Measurements from ENCODE around the gene STRN4.

DNA sequence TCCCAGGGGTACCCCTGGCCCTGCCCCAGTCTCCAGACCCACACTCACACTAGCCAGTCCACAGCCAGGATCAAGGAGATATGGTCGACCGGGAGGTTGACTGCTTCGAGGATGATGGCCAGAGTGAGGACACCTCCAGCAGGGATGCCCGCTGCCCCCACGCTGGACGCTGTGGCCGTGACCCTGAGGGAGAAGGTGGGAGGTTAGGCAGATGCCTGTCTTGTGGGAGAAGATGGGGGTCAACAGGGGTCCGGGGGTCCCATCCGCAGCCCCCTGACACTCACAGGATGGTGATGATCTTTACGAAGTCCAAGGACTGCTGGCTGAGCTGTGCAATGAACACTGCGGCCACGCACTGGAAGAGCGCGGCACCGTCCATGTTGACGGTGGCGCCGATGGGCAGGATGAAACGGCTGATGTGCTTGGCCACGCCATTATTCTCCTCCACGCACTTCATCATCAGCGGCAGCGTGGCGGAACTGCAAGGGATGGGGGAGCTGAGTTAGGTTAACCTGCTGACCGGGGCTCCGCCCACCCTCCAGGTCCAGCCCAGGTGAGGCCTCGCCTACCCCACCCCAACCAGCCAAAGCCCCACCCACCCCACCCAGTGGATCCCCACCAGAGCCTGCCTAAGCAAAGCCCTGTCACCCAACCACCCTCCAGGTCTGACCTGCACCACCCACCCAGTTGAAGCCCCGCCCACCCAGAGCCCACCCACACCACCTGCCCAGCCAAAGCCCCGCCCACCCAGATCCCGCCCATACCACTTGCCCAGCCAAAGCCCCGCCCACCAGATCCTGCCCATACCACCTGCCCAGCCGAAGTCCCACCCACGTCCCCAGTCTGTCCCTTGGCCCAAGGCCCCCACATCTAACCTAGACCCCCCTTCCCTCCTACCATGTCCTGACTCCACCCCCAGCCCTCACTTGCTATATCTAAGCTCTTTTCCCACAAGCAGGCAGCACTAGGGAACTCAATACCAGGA lies 31.0 kb upstream of the STRN4 start:
- TF ChIP-seq, protein P1, sequence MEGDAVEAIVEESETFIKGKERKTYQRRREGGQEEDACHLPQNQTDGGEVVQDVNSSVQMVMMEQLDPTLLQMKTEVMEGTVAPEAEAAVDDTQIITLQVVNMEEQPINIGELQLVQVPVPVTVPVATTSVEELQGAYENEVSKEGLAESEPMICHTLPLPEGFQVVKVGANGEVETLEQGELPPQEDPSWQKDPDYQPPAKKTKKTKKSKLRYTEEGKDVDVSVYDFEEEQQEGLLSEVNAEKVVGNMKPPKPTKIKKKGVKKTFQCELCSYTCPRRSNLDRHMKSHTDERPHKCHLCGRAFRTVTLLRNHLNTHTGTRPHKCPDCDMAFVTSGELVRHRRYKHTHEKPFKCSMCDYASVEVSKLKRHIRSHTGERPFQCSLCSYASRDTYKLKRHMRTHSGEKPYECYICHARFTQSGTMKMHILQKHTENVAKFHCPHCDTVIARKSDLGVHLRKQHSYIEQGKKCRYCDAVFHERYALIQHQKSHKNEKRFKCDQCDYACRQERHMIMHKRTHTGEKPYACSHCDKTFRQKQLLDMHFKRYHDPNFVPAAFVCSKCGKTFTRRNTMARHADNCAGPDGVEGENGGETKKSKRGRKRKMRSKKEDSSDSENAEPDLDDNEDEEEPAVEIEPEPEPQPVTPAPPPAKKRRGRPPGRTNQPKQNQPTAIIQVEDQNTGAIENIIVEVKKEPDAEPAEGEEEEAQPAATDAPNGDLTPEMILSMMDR (IDR thresholded peaks at IDR 0.05; ENCODE audit: low read depth, low read length, missing input control): no peak
- TF ChIP-seq HNF4G (IDR thresholded peaks at IDR 0.05) (no peak), RAD21 (IDR thresholded peaks at IDR 0.05) (no peak), FOXA1 (IDR thresholded peaks at IDR 0.05) (no peak), JUND (IDR thresholded peaks at IDR 0.05) (no peak), SP1 (IDR thresholded peaks at IDR 0.05) (no peak), GABPA (IDR thresholded peaks at IDR 0.05 in 1 of 2, conservative IDR thresholded peaks at IDR 0.05 in 1 of 2) (no peak), RXRA (IDR thresholded peaks at IDR 0.05) (no peak), EGR1 (IDR thresholded peaks at IDR 0.05; ENCODE audit: low read depth in 2 of 2) (no peak), YY1 (IDR thresholded peaks at IDR 0.05) (no peak)
- TF ChIP-seq, protein P2, sequence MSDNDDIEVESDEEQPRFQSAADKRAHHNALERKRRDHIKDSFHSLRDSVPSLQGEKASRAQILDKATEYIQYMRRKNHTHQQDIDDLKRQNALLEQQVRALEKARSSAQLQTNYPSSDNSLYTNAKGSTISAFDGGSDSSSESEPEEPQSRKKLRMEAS (IDR thresholded peaks at IDR 0.05): no peak
- TF ChIP-seq, protein P3, sequence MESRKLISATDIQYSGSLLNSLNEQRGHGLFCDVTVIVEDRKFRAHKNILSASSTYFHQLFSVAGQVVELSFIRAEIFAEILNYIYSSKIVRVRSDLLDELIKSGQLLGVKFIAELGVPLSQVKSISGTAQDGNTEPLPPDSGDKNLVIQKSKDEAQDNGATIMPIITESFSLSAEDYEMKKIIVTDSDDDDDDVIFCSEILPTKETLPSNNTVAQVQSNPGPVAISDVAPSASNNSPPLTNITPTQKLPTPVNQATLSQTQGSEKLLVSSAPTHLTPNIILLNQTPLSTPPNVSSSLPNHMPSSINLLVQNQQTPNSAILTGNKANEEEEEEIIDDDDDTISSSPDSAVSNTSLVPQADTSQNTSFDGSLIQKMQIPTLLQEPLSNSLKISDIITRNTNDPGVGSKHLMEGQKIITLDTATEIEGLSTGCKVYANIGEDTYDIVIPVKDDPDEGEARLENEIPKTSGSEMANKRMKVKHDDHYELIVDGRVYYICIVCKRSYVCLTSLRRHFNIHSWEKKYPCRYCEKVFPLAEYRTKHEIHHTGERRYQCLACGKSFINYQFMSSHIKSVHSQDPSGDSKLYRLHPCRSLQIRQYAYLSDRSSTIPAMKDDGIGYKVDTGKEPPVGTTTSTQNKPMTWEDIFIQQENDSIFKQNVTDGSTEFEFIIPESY (IDR thresholded peaks at IDR 0.05): no peak
- TF ChIP-seq, protein P4, sequence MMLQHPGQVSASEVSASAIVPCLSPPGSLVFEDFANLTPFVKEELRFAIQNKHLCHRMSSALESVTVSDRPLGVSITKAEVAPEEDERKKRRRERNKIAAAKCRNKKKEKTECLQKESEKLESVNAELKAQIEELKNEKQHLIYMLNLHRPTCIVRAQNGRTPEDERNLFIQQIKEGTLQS (IDR thresholded peaks at IDR 0.05): no peak
- TF ChIP-seq, protein P5, sequence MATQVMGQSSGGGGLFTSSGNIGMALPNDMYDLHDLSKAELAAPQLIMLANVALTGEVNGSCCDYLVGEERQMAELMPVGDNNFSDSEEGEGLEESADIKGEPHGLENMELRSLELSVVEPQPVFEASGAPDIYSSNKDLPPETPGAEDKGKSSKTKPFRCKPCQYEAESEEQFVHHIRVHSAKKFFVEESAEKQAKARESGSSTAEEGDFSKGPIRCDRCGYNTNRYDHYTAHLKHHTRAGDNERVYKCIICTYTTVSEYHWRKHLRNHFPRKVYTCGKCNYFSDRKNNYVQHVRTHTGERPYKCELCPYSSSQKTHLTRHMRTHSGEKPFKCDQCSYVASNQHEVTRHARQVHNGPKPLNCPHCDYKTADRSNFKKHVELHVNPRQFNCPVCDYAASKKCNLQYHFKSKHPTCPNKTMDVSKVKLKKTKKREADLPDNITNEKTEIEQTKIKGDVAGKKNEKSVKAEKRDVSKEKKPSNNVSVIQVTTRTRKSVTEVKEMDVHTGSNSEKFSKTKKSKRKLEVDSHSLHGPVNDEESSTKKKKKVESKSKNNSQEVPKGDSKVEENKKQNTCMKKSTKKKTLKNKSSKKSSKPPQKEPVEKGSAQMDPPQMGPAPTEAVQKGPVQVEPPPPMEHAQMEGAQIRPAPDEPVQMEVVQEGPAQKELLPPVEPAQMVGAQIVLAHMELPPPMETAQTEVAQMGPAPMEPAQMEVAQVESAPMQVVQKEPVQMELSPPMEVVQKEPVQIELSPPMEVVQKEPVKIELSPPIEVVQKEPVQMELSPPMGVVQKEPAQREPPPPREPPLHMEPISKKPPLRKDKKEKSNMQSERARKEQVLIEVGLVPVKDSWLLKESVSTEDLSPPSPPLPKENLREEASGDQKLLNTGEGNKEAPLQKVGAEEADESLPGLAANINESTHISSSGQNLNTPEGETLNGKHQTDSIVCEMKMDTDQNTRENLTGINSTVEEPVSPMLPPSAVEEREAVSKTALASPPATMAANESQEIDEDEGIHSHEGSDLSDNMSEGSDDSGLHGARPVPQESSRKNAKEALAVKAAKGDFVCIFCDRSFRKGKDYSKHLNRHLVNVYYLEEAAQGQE (IDR thresholded peaks at IDR 0.05): no peak

Measured in liver (tissue), 3 donors.